C4-2B (cell line): ENCODE data around the gene KRTAP12-1.

ENCODE experiments used
- H3K27ac ChIP-seq: fragments of 450-650 bp; 2 replicates; pipeline ENCODE4 v1.5.1; 2017
- CTCF ChIP-seq: fragments of 450-650 bp; conservative IDR thresholded peaks from 2 replicates; pipeline ENCODE4 v1.5.1; 2017; ENCODE audit warnings: mild to moderate bottlenecking
- ZFX ChIP-seq: fragments of 450-650 bp; IDR thresholded peaks from 2 replicates; pipeline ENCODE4 v1.6.1; 2017

KRTAP12-1 gene

GRCh38 chr21:44681861-44682579, at the start of gene KRTAP12-1:
KRTAP12-1 (minus strand) TSS chr21:44682163; CDS start chr21:44682123, 40 bp downstream.
- TF ChIP-seq CTCF (no peak), ZFX (no peak)
- no peak within 1 kb of the TSS for H3K27ac ChIP-seq

- TF ChIP-seq ZFX = no peak
- no peak for TF ChIP-seq CTCF
Measured at GRCh38 chr21:44730951-44731579, 49.1 kb upstream of the KRTAP12-1 start.

GRCh38 chr21:44730028-44730395, 48.0 kb upstream of the KRTAP12-1 start:
- TF ChIP-seq ZFX (no peak), CTCF (no peak)
- H3K27ac ChIP-seq = no peak overlapping the region

More at GRCh38 chr21:44730951-44731579, 49.1 kb upstream of the KRTAP12-1 start:
- H3K27ac ChIP-seq = no peak overlapping the region

- TF ChIP-seq ZFX (no peak), CTCF (no peak)
- no peak overlapping the region for H3K27ac ChIP-seq
Measured at GRCh38 chr21:44729336-44730027, 47.5 kb upstream of the KRTAP12-1 start.

GRCh38 chr21:44728716-44729115, 46.8 kb upstream of the KRTAP12-1 start:
- no peak overlapping the region for H3K27ac ChIP-seq
- TF ChIP-seq CTCF (no peak), ZFX (no peak)

- no peak overlapping the region for H3K27ac ChIP-seq
- TF ChIP-seq CTCF (no peak), ZFX (no peak)
Measured at GRCh38 chr21:44727757-44728156, 45.8 kb upstream of the KRTAP12-1 start.

- TF ChIP-seq CTCF (no peak), ZFX (no peak)
- no peak overlapping the region for H3K27ac ChIP-seq
Measured at GRCh38 chr21:44727321-44727720, 45.4 kb upstream of the KRTAP12-1 start.
